NCI-H748 (cell line): Measurements from ENCODE around the gene SH2B2.
A peak's percentile ranks its signal among the peaks of the same experiment; 100 is the strongest.
"Not testable (repeated sequence)": the region's sequence is repeated elsewhere in the genome, so short reads cannot be mapped to it uniquely, and the experiment has no call there.

Experiments used
- DNase-seq: peaks from one replicate; lab custom pipeline; 2025; ENCODE audit not compliant: unreplicated experiment; lab: John Stamatoyannopoulos, UW

The SH2B2 gene

GRCh38 chr7:102303669-102304422, 17.2 kb downstream of the SH2B2 start:
- DNase-seq = no peak

DNA sequence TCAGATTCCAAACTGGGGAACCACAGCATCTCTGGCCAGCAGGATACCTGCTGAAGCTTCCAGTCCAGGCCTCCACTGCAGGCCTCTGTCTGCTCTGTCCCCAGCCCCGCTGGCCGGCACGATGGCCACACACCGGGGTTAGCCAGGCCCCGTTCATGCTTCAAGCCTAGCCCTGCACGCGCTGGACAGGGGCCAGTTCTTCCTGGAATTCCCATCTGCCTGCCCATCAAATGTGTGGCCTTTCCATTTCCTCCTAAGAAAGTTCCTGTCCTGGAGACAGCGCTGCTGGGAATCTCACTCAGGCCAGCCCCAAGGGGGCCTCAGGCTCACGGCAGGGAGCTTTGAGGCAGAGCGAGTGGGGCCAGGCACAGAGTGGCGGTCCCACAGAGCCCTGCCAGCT, 18.0 kb downstream of the SH2B2 start:
- no peak for DNase-seq

DNA sequence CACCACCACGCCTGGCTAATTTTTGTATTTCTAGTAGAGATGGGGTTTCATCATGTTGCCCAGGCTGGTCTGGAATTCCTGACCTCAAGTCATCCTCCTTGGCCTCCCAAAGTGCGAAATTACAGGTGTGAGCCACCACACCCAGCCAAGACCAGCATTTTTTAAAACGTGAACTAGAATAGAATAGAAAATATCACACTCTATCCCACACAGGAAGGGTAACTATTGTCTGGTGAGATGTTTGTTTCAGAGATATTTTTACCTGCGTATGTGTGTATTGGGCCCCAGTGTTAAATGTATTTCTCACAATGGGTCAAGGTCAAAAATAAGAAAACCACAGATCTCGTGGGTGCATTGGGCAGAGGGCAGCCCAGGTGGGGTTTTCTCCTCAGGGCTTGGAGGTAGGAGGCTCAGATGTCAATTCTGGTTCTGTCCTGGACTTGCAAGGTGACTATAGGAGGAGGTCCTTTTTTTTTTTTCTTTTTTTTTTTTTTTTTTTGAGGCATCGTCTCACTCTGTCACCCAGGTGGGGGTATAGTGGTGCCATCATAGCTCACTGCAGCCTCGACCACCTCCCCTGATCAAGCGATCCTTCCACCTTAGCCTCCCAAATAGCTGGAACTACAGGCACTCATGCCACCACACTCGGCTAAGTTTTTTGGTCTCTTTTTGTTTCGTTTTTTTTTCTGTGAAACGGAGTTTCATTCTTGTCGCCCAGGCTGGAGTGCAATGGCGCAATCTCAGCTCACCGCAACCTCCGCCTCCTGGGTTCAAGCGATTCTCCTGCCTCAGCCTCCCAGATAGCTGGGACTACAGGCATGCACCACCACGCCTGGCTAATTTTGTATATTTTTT, 19.0 kb downstream of the SH2B2 start:
- no peak for DNase-seq

DNA sequence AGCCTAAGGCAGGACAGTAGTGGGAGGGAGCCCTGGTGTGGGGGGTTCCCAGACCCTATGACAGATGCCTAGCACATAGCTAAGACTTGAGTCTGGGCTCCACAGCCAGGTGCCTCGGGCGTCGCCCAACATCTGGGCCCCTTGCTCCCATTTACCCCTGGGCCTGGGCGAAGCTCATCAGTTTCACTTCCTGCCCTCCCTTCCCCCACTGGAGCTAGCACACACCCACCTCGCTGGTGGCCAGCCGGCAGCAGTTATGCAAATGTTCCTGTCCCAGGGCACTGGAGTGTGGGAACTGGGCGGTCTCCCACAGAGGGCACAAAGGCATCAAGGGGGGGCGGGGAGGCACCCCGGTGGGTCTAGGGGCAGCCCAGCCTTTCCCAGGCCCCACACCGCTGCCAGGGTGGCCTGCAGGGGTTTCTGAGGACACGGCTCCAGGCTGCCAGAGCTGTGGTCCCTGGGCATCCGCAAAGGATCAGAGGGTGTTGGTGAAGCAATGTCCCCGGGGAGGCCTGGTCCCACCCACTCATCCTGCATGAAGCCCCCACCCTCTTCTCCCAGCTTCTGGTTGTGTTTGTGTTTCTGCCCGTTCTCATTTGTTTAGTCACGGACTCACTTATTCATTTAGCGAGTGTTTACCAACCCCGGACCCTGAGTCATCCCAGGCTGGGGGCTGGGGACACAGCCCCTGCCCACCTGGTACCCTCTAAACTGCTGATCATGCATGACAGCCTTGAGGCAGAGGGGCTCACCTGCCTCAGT, 20.4 kb downstream of the SH2B2 start:
- DNase-seq = peak; percentile 62

- no peak for DNase-seq
These were observed 23.7 kb downstream of the SH2B2 start for GRCh38 chr7:102310414-102310815.

DNA sequence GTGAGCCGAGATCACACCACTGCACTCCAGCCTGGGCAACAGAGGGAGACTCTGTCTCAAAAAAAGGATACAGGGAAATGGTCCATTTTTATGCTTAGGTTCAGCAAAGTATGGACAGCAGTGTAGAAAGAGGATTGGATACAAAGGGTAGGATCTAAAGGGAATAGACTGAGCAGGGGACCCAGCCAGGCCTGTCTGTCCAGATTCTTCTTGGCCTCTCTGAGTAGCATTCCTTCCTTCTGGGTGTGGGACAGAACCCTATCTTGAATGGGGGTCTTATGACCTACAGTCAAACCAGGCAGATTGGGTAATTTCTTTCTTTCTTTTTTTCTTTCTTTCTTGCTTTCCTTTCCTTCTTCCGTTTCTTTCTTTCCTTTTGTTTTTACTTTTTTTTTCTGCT, 25.6 kb downstream of the SH2B2 start:
- DNase-seq = no peak

GRCh38 chr7:102313997-102314780, 27.5 kb downstream of the SH2B2 start:
- no peak for DNase-seq

GRCh38 chr7:102317231-102318059, 30.8 kb downstream of the SH2B2 start:
- DNase-seq = no peak

DNA sequence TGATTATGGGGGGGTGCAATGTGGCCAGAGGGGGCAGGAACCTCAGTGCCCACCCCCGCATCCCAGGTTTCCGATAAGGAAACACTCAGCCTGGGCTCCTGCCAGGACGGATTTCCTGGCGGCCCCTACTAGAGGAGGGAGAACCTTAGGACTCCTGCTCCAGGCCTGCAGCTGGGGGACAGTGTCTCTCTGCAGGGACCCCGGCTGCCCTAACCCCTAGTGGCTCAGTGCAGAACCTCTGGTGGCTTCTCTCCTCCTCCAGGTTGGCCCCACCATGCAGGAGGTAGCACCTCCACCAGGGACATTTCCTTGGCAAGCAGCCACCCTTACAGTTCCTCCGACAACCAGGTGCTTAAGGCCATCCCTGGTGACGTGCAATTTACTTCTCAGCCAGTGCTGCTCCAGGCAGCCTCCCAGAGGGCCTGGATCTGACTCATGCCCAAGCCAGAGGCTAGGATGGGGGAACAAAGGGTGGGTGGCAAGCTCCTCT, 31.9 kb downstream of the SH2B2 start:
- no peak for DNase-seq

GRCh38 chr7:102319671-102320070, 33.0 kb downstream of the SH2B2 start:
- DNase-seq = no peak

GRCh38 chr7:102320181-102320580, 33.5 kb downstream of the SH2B2 start:
- no peak for DNase-seq

DNA sequence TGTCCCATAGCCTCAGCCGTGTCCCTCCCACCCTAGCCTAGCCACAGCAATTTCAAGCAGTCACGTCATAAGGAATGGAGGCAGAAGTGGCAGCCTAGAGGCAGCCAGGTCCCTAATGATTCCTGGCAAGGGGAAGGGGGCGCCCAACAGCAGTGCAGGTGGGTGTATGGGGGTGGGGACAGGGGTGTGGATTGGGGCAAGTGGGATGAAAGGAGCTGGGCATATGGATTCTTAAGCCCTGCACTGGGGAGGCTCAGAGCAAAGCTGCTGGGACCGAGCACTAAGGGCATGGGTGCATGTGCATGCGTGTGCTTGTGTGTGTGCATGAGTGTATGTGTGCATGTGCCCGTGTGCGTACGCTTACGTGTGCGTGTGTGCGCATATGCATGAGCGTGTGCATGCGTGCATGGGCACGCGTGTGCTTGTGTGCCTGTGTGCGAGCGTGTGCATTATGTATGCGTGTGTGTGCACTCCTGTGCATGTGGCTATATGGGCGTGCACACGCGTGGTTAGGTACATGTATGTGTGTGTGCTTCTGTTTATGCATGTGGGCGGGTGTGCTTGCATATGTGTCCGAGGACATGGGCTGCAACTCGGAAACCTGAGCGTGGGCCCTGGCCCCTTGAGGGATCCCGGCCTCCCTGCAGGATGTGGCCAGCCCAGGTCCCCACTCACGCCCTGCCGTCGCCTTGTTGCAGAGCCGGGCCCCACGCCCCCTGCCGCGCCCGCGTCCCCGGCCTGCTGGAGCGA, 34.1 kb downstream of the SH2B2 start:
- no peak for DNase-seq

DNA sequence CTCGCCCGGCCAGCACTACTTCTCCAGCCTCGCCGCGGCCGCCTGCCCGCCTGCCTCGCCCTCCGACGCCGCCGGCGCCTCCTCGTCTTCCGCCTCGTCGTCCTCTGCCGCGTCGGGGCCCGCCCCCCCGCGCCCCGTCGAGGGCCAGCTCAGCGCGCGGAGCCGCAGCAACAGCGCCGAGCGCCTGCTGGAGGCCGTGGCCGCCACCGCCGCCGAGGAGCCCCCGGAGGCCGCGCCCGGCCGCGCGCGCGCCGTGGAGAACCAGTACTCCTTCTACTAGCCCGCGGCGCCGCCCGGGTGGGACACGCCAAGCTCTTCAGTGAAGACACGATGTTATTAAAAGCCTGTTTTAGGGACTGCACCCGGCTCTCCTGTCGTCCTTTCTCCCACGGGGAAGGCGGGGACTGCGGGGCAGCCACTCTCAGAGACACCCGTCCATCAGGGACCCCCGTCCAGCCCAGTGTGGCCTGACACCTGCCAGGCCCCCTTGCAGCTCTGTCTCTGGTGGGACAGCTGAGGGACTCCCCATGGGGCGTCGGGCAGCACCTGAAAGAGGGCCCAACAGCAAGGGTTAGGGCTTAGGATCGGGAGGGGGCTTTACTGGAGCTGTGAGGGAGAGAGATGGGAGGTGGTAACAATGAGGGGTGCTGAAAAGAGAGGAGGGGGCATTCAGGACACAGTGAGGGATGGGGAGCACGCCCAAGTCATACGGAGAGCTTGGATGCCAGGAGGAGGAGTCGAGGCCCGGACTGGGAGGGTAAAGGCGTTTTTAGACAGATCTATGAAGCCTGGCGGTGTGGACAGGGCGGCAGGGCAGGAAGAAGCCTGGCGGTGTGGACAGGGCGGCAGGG, 34.9 kb downstream of the SH2B2 start:
- peak; percentile 72 for DNase-seq

DNA sequence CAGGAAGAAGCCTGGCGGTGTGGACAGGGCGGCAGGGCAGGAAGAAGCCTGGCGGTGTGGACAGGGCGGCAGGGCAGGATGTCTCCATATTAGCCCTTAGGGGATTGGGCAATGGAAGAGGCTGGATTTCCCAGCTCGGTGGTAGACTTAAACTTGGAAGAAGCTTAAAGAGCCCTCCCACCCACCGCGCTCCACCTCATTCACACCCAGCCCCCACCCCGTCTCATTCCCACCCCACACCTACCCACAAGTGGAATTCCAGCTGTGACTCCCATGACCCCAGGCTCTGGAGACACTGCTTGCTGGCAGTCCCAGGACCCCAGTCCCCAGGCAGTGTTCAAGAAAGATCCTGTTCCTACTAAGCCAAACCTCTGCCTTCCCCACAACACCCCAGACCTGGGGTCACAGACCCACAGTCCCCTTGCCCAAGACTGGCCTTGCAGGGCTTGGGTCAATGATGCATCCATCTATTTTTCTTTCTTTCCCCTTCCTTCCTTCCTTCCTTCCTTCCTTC, 35.6 kb downstream of the SH2B2 start:
- no peak for DNase-seq

DNA sequence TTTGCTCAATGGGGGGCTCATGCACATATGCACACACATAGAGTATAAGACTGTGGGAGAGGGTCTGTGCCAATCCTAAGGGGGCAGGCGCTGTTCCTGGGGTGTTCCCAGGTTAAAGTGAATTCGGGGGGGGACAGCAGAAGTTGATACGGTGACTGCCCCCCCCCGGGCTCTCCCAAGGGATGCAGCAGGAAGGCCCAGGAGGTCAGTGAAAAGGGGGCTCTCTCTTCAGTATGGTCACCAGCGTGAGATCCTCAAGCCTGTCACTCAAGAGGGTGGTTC, 37.2 kb downstream of the SH2B2 start:
- no peak for DNase-seq

- not testable (repeated sequence) for DNase-seq
These were observed 38.4 kb downstream of the SH2B2 start for GRCh38 chr7:102325106-102325505.

- no peak for DNase-seq
These were observed 39.7 kb downstream of the SH2B2 start for GRCh38 chr7:102326157-102326889.
